Heart right ventricle (tissue), 16 donors: Measurements from ENCODE around the gene SNAPIN. TPM values are rescaled to one million over a fixed set of nuclear protein-coding genes. Genes with fewer than 3 reads are reported as not detected.
A peak's percentile ranks its signal among the peaks of the same experiment; 100 is the strongest.
"Not testable (repeated sequence)": the region's sequence is repeated elsewhere in the genome, so short reads cannot be mapped to it uniquely, and the experiment has no call there.

Source experiments
- ATAC-seq, 8 donors: fragments of 200-7000 bp; cut with Tn5 transposase; one replicate each; pipeline ENCODE4 v1.9.1; 2020; ENCODE audit warnings: mild to moderate bottlenecking in 8 of 8, moderate library complexity in 8 of 8, moderate number of reproducible peaks in 1 of 8
- DNase-seq, 2 donors: peaks; one replicate each; pipeline ENCODE4 v3.0.0-alpha.2; 2020
- H3K27ac ChIP-seq, 10 donors: fragments of 200-600 bp; sonication (generic) in 2 of 10; one replicate each; pipeline versions ENCODE4 v1.5.0 to v1.8.0; 2020 to 2022; ENCODE audit warnings: mild to moderate bottlenecking in 3 of 10
- H3K27me3 ChIP-seq, 7 donors: fragments of 200-600 bp; one replicate each; pipeline ENCODE4 v1.8.0; 2021 to 2022; ENCODE audit warnings: mild to moderate bottlenecking in 2 of 7
- H3K36me3 ChIP-seq, 9 donors: fragments of 200-600 bp; sonication (generic) in 1 of 9; one replicate each; pipeline versions ENCODE4 v1.5.0 to v1.8.0; 2020 to 2022; ENCODE audit warnings: mild to moderate bottlenecking in 2 of 9
- H3K4me1 ChIP-seq, 9 donors: fragments of 200-600 bp; sonication (generic) in 1 of 9; one replicate each; pipeline versions ENCODE4 v1.5.0 to v1.8.0; 2020 to 2022; ENCODE audit warnings: mild to moderate bottlenecking in 4 of 9
- H3K4me3 ChIP-seq, 10 donors: fragments of 200-600 bp; sonication (generic) in 2 of 10; one replicate each; pipeline versions ENCODE4 v1.5.0 to v1.8.0; 2020 to 2022; ENCODE audit warnings: mild to moderate bottlenecking in 7 of 10, moderate library complexity in 2 of 10
- H3K9me3 ChIP-seq, 11 donors: fragments of 200-600 bp in 10 of 11; sonication (generic) in 2 of 11; one replicate each; pipeline versions ENCODE4 v1.5.0 to v1.8.0; 2013 to 2022; ENCODE audit warnings: mild to moderate bottlenecking in 2 of 11, control low read depth in 1 of 11, moderate library complexity in 1 of 11
- CTCF ChIP-seq, 9 donors: fragments of 200-600 bp; sonication (generic) in 2 of 9; IDR thresholded peaks; one replicate each; pipeline versions ENCODE4 v1.5.0 to v1.8.0; 2021 to 2022; ENCODE audit warnings: antibody characterized with exemption in 9 of 9, mild to moderate bottlenecking in 5 of 9, moderate library complexity in 1 of 9
- WGBS, 2 donors: extraction: QIAGEN DNeasy Blood & Tissue Kit; methylation state at CpG; one replicate each; pipeline ENCODE4 v1.1.7; 2013; ENCODE audit warnings: inconsistent platforms in 1 of 2; 5-methylcytosine and 5-hydroxymethylcytosine counted together
- intact Hi-C, 10 donors: fragments of 100-400 bp; cut with DNase I; formaldehyde crosslinking; loops; one replicate each; pipeline versions ENCODE4 v1.11.1 to v1.14.2; 2022
- polyA plus RNA-seq, 2 donors: library from polyadenylated mRNA; stranded (reverse); fragments of 200-250 nt; gene quantifications; one replicate each; pipeline ENCODE4 v1.2.3, GENCODE V29; 2013
- total RNA-seq, 10 donors: library from RNA; stranded (reverse); fragmentation: NEBNext Ultra II Directional in 3 of 10; extraction: Animal tissue kit (Norgen Biotek cat#: 25700) in 3 of 10; gene quantifications; one replicate each; pipeline versions ENCODE4 v1.2.1 to v1.2.4, GENCODE V29; 2021 to 2023
- donor health status: Arrhythmogenic right ventricular cardiomyopathy.
- donor health status: ischemic (EF 13 %, LVEDD 7.1; RV severe dilation, severe dysfunction).
- donor health status: healthy with polysubstance abuse.
- donor health status: DM: no; HTN: yes; CAD: no.
- donor health status: DM: no; HTN: no; CAD: no.
- donor health status: ischemic (EF 25% LVEDD 6.9; RV normal size, moderate dysfunction).
- donor health status: ischemic (EF 25% LVEDD 5.7; RV mildly dilated, moderate dysfunction).
- donor health status: healthy.
- donor health status: DM: yes; HTN: yes; CAD: no.
- donor health status: Ischemic cardiomyopathy.
- donor health status: ischemic (EF 35%, LVEDD 5.7; RV mildly dilated, moderate dysfunction).
- donor health status: nonischemic (EF 11% LVEDD 7.7; RV severe dilation, severe dysfunction).
- donor health status: DM: yes; HTN: yes; CAD: no.
- donor health status: PGD.
- donor health status: ischemic (EF 29% LVEDD 5.4; RV normal size, mild dysfunction).
- donor health status: nonischemic (EF 23%, LVEDD 6.1; RV moderate dilation, normal function).

SNAPIN gene
- total and polyA plus RNA-seq, 12 donors: 38.6 to 83.3 (median 71.2) TPM

- WGBS, 2 donors: 63 to 66% methylated on average over 6 of the region's 6 CpGs
Observed at GRCh38 chr1:153638261-153638660, 20.2 kb upstream of the SNAPIN start.

GRCh38 chr1:153639280-153639679 lies 19.2 kb upstream of the SNAPIN start:
- peak; percentile 51 to 76 (median 62) for ATAC-seq
- WGBS, 2 donors: 54 to 58% methylated on average over 3 of the region's 3 CpGs
- no peak for DNase-seq
- H3K27ac ChIP-seq: peak overlapping the region in 7 of 10 donors; percentile 18 to 100 (median 100)
- peaks cover 10 to 96% (median 81%) of the 10 kb centered on the region in 9 donors for H3K4me1 ChIP-seq
- no peaks in the 10 kb centered on the region for H3K27me3 ChIP-seq
- intact Hi-C loops: no loop called here
- H3K4me3 ChIP-seq: no peak overlapping the region
- H3K36me3 ChIP-seq: peaks cover 0 to 90% (median 67%) of the 10 kb centered on the region in 9 donors
- no peak for TF ChIP-seq CTCF (IDR thresholded peaks at IDR 0.05)
- no peaks in the 10 kb centered on the region for H3K9me3 ChIP-seq

More at GRCh38 chr1:153638261-153638660, 20.2 kb upstream of the SNAPIN start:
- ATAC-seq (no peak), DNase-seq (no peak)
- intact Hi-C loops: no loop called here
- H3K36me3 ChIP-seq: peaks cover 0 to 80% (median 60%) of the 10 kb centered on the region in 9 donors
- peaks cover 10 to 90% (median 73%) of the 10 kb centered on the region in 9 donors for H3K4me1 ChIP-seq
- no peaks in the 10 kb centered on the region for H3K9me3 ChIP-seq
- H3K27ac ChIP-seq: peak overlapping the region in 8 of 10 donors; percentile 47 to 100 (median 100)
- no peak for TF ChIP-seq CTCF (IDR thresholded peaks at IDR 0.05)
- H3K4me3 ChIP-seq: no peak overlapping the region
- no peaks in the 10 kb centered on the region for H3K27me3 ChIP-seq

GRCh38 chr1:153640213-153640612 lies 18.3 kb upstream of the SNAPIN start:
- peaks cover 0 to 100% (median 70%) of the 10 kb centered on the region in 9 donors for H3K36me3 ChIP-seq
- H3K27ac ChIP-seq: peak overlapping the region in 6 of 10 donors; percentile 73 to 100 (median 100)
- H3K27me3 ChIP-seq, H3K9me3 ChIP-seq, intact Hi-C loops, ATAC-seq, DNase-seq, H3K4me3 ChIP-seq: not testable (repeated sequence)
- WGBS, 2 donors: 91 to 94% methylated on average over 5 of the region's 5 CpGs
- H3K4me1 ChIP-seq: peaks cover 6 to 99% (median 81%) of the 10 kb centered on the region in 9 donors

- ATAC-seq: no peak
- H3K27ac ChIP-seq: peak overlapping the region in 3 of 10 donors; percentile 73 to 100 (median 100)
Observed at GRCh38 chr1:153640861-153641260, 17.6 kb upstream of the SNAPIN start.

More at GRCh38 chr1:153640861-153641260, 17.6 kb upstream of the SNAPIN start:
- Histone ChIP-seq H3K27me3 (no peaks in the 10 kb centered on the region), H3K4me3 (no peak overlapping the region), H3K36me3 (peaks cover 0 to 100% (median 77%) of the 10 kb centered on the region in 9 donors), H3K9me3 (no peaks in the 10 kb centered on the region), H3K4me1 (peaks cover 6 to 92% (median 74%) of the 10 kb centered on the region in 9 donors)
- intact Hi-C loops: no loop called here
- DNase-seq: no peak
- TF ChIP-seq CTCF (IDR thresholded peaks at IDR 0.05): no peak
- WGBS, 2 donors: 48 to 60% methylated on average over 6 of the region's 6 CpGs
